ENCODE data around the gene ISYNA1. TPM values are rescaled to one million over a fixed set of nuclear protein-coding genes. Genes with fewer than 3 reads are reported as not detected.
A peak's percentile ranks its signal among the peaks of the same experiment; 100 is the strongest.

Gene ISYNA1
- total and polyA plus RNA-seq, 2 of the 13 experiments (the other 11 are each of a cell fraction or from before 2014, with no cell fraction given), result 29.6 to 48.5 TPM

GRCh38 chr19:18385675-18386542, 52.0 kb downstream of the ISYNA1 start, which contains the start of gene GDF15 (continued):
- 0 out of 2 replicates have a peak, but pooled peaks have one; percentile 50 for TF ChIP-seq ZNF318 (CRISPR knock-in tag; IDR thresholded peaks at IDR 0.05)
- TF ChIP-seq PITX1 (CRISPR knock-in tag; IDR thresholded peaks at IDR 0.05), result peak; percentile 76; the same call in 1 of the 2 replicates
- peak; percentile 42; the same call in 1 of the 2 replicates for TF ChIP-seq CHD4 (IDR thresholded peaks at IDR 0.05; ENCODE audit: borderline replicate concordance, low read length)
- TF ChIP-seq KDM1A (CRISPR knock-in tag; IDR thresholded peaks at IDR 0.05), result no peak
- peak; percentile 20; the same call in 1 of the 2 replicates for TF ChIP-seq SNAI1 (CRISPR knock-in tag; IDR thresholded peaks at IDR 0.05; ENCODE audit: borderline replicate concordance)
- no peak for TF ChIP-seq ZNF883 (CRISPR knock-in tag; IDR thresholded peaks at IDR 0.05; ENCODE audit: not compliant biosample characterization)
- peak; percentile 85 for TF ChIP-seq TBL1XR1 (IDR thresholded peaks at IDR 0.05; ENCODE audit: borderline replicate concordance, low read length, partially characterized antibody)
- peak; percentile 74; the same call in 1 of the 2 replicates for TF ChIP-seq ZMYM2 (CRISPR knock-in tag; IDR thresholded peaks at IDR 0.05)
- TF ChIP-seq CREM (IDR thresholded peaks at IDR 0.05), result peak; percentile 82; the same call in 1 of the 2 replicates
- no peak for TF ChIP-seq CREM (CRISPR knock-in tag; IDR thresholded peaks at IDR 0.05)
- TF ChIP-seq TRIM24 (CRISPR knock-in tag; IDR thresholded peaks at IDR 0.05), result no peak
- peak; percentile 68; the same call in 1 of the 2 replicates for TF ChIP-seq ZKSCAN8 (CRISPR knock-in tag; IDR thresholded peaks at IDR 0.05; ENCODE audit: borderline replicate concordance)
- peak; percentile 88 for TF ChIP-seq ZNF230 (CRISPR knock-in tag; IDR thresholded peaks at IDR 0.05)
- peak; percentile 39; the same call in 1 of the 2 replicates for TF ChIP-seq HIVEP1 (CRISPR knock-in tag; IDR thresholded peaks at IDR 0.05)
- peak; percentile 83 for TF ChIP-seq ETV6 (CRISPR knock-in tag; conservative IDR thresholded peaks at IDR 0.05)
- TF ChIP-seq ESRRA (CRISPR knock-in tag; IDR thresholded peaks at IDR 0.05; ENCODE audit: low read depth), result 0 out of 2 replicates have a peak, but pooled peaks have one; percentile 36
- TF ChIP-seq ZNF414 (CRISPR knock-in tag; IDR thresholded peaks at IDR 0.05), result peak; percentile 47; the same call in 1 of the 2 replicates
- TF ChIP-seq HNRNPH1 (optimal IDR thresholded peaks at IDR 0.05; ENCODE audit: low read depth, low read length), result no peak
- peak; percentile 88; the same call in 1 of the 2 replicates for TF ChIP-seq ZSCAN29 (CRISPR knock-in tag; conservative IDR thresholded peaks at IDR 0.05)
